Measurements from ENCODE around the gene TMEM222.

The TMEM222 gene

GRCh38 chr1:27342778-27343638, 21.0 kb downstream of the TMEM222 start:
- DNase-seq = peak; percentile 70

- no peak for DNase-seq
Observed at GRCh38 chr1:27343639-27344025, 21.7 kb downstream of the TMEM222 start.

- DNase-seq = no peak
Observed at GRCh38 chr1:27345272-27345671, 23.3 kb downstream of the TMEM222 start.

GRCh38 chr1:27346357-27346756, 24.4 kb downstream of the TMEM222 start:
- no peak for DNase-seq

GRCh38 chr1:27346991-27347624, 25.1 kb downstream of the TMEM222 start:
- DNase-seq = no peak

- DNase-seq = no peak
Observed at GRCh38 chr1:27348861-27349783, 27.2 kb downstream of the TMEM222 start.

GRCh38 chr1:27349784-27350662, 28.1 kb downstream of the TMEM222 start:
- DNase-seq = no peak

GRCh38 chr1:27350663-27351540, 28.9 kb downstream of the TMEM222 start:
- no peak for DNase-seq

- DNase-seq = no peak
Observed at GRCh38 chr1:27351541-27352107, 29.7 kb downstream of the TMEM222 start.

- no peak for DNase-seq
Observed at GRCh38 chr1:27353166-27353565, 31.2 kb downstream of the TMEM222 start.

GRCh38 chr1:27353629-27354028, 31.7 kb downstream of the TMEM222 start:
- no peak for DNase-seq

GRCh38 chr1:27355683-27356082, 33.7 kb downstream of the TMEM222 start:
- no peak for DNase-seq

GRCh38 chr1:27356277-27356618, 34.3 kb downstream of the TMEM222 start:
- no peak for DNase-seq

- peak; percentile 64 for DNase-seq
Observed at GRCh38 chr1:27356619-27357280, 34.8 kb downstream of the TMEM222 start.

- peak; percentile 87 for DNase-seq
Observed at GRCh38 chr1:27357281-27358037, 35.5 kb downstream of the TMEM222 start.

GRCh38 chr1:27358038-27358927, 36.3 kb downstream of the TMEM222 start:
- DNase-seq = no peak

- no peak for DNase-seq
Observed at GRCh38 chr1:27358928-27359313, 37.0 kb downstream of the TMEM222 start.

- DNase-seq = no peak
Observed at GRCh38 chr1:27359822-27360158, 37.8 kb downstream of the TMEM222 start.

All from stimulated activated CD8-positive, alpha-beta memory T cell treated with anti-CD3 and anti-CD28 coated beads, Interleukin-4, amount 100 ng/mL, for 48 hours (primary cell).